H1 (cell line): ENCODE data around the gene NNMT. TPM values are rescaled to one million over a fixed set of nuclear protein-coding genes. Genes with fewer than 3 reads are reported as not detected.

Experiments used
- CTCF ChIA-PET: fragments of 300-600 bp; sonication (Branson Sonifier 250); formaldehyde crosslinking; loops from one replicate; lab custom pipeline; 2021; ENCODE audit not compliant: partially characterized antibody; lab: Charles Lee
- POLR2A ChIA-PET: fragments of 300-600 bp; sonication (Branson Sonifier 250); formaldehyde crosslinking; loops from one replicate; lab custom pipeline; 2021; ENCODE audit warnings: inconsistent platforms; ENCODE audit not compliant: partially characterized antibody; lab: Charles Lee
- DNase-seq, 2 experiments: peaks; one replicate each; pipeline versions ENCODE4 v3.0.0 to v3.0.0-alpha.2; 2010 to 2022; ENCODE audit warnings: low spot score in 2 of 2, low read depth in 1 of 2, mixed read lengths in 1 of 2
- FAIRE-seq: peaks from 2 replicates; lab custom pipeline; 2011; peaks lifted over from hg19 to GRCh38; lab: Jason Lieb, UNC
- H2AFZ ChIP-seq: 2 replicates; pipeline ENCODE4 v1.8.1; 2012; ENCODE audit warnings: low read length, inconsistent platforms
- H2AK5ac ChIP-seq: 2 replicates; pipeline ENCODE4 v1.6.1; 2013; ENCODE audit warnings: low read depth, low read length
- H2BK120ac ChIP-seq: replicated peaks from 2 replicates; pipeline ENCODE3; 2013; ENCODE audit warnings: low read depth, low read length, inconsistent platforms
- H2BK12ac ChIP-seq: 2 replicates; pipeline ENCODE4 v1.6.1; 2013; ENCODE audit warnings: low read depth, low read length
- H2BK15ac ChIP-seq: 2 replicates; pipeline ENCODE4 v1.6.1; 2013; ENCODE audit warnings: low read length
- H2BK20ac ChIP-seq: 2 replicates; pipeline ENCODE4 v1.6.1; 2013; ENCODE audit warnings: low read length
- H2BK5ac ChIP-seq: 2 replicates; pipeline ENCODE4 v1.6.1; 2013; ENCODE audit warnings: low read depth, low read length
- H3K14ac ChIP-seq: 2 replicates; pipeline ENCODE4 v1.6.1; 2013; ENCODE audit warnings: inconsistent platforms; ENCODE audit not compliant: insufficient read length
- H3K18ac ChIP-seq: 2 replicates; pipeline ENCODE4 v1.6.1; 2013; ENCODE audit warnings: low read length; ENCODE audit errors: extremely low read depth
- H3K23ac ChIP-seq: 2 replicates; pipeline ENCODE4 v1.6.1; 2013; ENCODE audit warnings: inconsistent platforms; ENCODE audit not compliant: insufficient read length
- H3K23me2 ChIP-seq: 2 replicates; pipeline ENCODE4 v1.6.1; 2013; ENCODE audit warnings: low read depth, low read length
- H3K27ac ChIP-seq: 2 replicates; pipeline ENCODE4 v1.6.1; 2011; ENCODE audit warnings: low read depth, low read length, inconsistent platforms
- H3K27me3 ChIP-seq, 4 experiments: replicated peaks in 1 of 4; 1 replicate in 1 of 4; 2 replicates in 3 of 4; pipeline versions ENCODE4 v1.6.1 to v1.8.1; 2011 to 2013; ENCODE audit warnings: low read length in 3 of 4, mild to moderate bottlenecking in 3 of 4, inconsistent platforms in 2 of 4, mixed read lengths in 2 of 4, moderate library complexity in 1 of 4; ENCODE audit not compliant: control insufficient read depth in 3 of 4, insufficient read depth in 3 of 4; ENCODE audit errors: extremely low read depth in 1 of 4
- H3K36me3 ChIP-seq, 4 experiments: 2 replicates each; pipeline versions ENCODE4 v1.6.1 to v1.8.1; 2011 to 2013; ENCODE audit warnings: mild to moderate bottlenecking in 4 of 4, low read length in 3 of 4, moderate library complexity in 2 of 4, control low read depth in 1 of 4, inconsistent platforms in 1 of 4; ENCODE audit not compliant: insufficient read depth in 4 of 4, control insufficient read depth in 2 of 4
- H3K4ac ChIP-seq: replicated peaks from 2 replicates; pipeline ENCODE3; 2013; ENCODE audit warnings: low read length, low read depth, mixed read lengths, inconsistent platforms; ENCODE audit not compliant: insufficient read length
- H3K4me1 ChIP-seq, 4 experiments: replicated peaks in 1 of 4; 1 replicate in 1 of 4; 2 replicates in 3 of 4; pipeline versions ENCODE4 v1.6.1 to v1.8.1; 2011 to 2013; ENCODE audit warnings: low read length in 3 of 4, inconsistent platforms in 2 of 4, mixed read lengths in 1 of 4; ENCODE audit not compliant: insufficient read depth in 4 of 4, control insufficient read depth in 3 of 4
- H3K4me2 ChIP-seq, 2 experiments: 2 replicates each; pipeline versions ENCODE4 v1.6.1 to v1.8.1; 2011 to 2013; ENCODE audit warnings: low read depth in 2 of 2, low read length in 2 of 2, control low read depth in 1 of 2, inconsistent platforms in 1 of 2, mild to moderate bottlenecking in 1 of 2; ENCODE audit not compliant: insufficient read depth in 1 of 2
- H3K4me3 ChIP-seq, 4 experiments: fragments of 200-600, 300-600 bp in 1 of 4; sonication (generic), shearing (Covaris generic), sonication (Bioruptor Twin) in 1 of 4; 2 replicates each; pipeline versions ENCODE4 v1.5.1 to v1.8.1; 2011 to 2016; ENCODE audit warnings: low read length in 4 of 4, low read depth in 3 of 4, control low read depth in 2 of 4, inconsistent platforms in 2 of 4, mild to moderate bottlenecking in 2 of 4, mixed read lengths in 1 of 4, moderate library complexity in 1 of 4; ENCODE audit not compliant: insufficient read depth in 2 of 4; ENCODE audit errors: extremely low read depth in 1 of 4
- H3K56ac ChIP-seq: replicated peaks from 2 replicates; pipeline ENCODE3; 2013; ENCODE audit warnings: low read depth, mild to moderate bottlenecking, mixed read lengths, low read length, inconsistent platforms; ENCODE audit not compliant: insufficient read length
- H3K79me1 ChIP-seq: 2 replicates; pipeline ENCODE4 v1.6.1; 2013; ENCODE audit warnings: low read depth, low read length, control low read depth
- H3K79me2 ChIP-seq, 2 experiments: 2 replicates each; pipeline versions ENCODE4 v1.6.1 to v1.8.1; 2012 to 2013; ENCODE audit warnings: low read length in 2 of 2, mild to moderate bottlenecking in 2 of 2, inconsistent platforms in 1 of 2; ENCODE audit not compliant: insufficient read depth in 2 of 2, control insufficient read depth in 1 of 2
- H3K9ac ChIP-seq, 4 experiments: replicated peaks in 1 of 4; 1 replicate in 1 of 4; 2 replicates in 3 of 4; pipeline versions ENCODE4 v1.6.1 to v1.8.1; 2011 to 2013; ENCODE audit warnings: low read depth in 3 of 4, low read length in 3 of 4, control low read depth in 2 of 4, mild to moderate bottlenecking in 2 of 4, moderate library complexity in 2 of 4, inconsistent platforms in 1 of 4; ENCODE audit errors: extremely low read depth in 1 of 4
- H3K9me3 ChIP-seq, 2 experiments: 2 replicates each; pipeline versions ENCODE4 v1.6.1 to v1.8.1; 2012 to 2013; ENCODE audit warnings: mild to moderate bottlenecking in 2 of 2, moderate library complexity in 2 of 2, control low read depth in 1 of 2, inconsistent platforms in 1 of 2, low read depth in 1 of 2, low read length in 1 of 2, mixed read lengths in 1 of 2; ENCODE audit not compliant: insufficient read depth in 2 of 2
- H4K20me1 ChIP-seq, 2 experiments: replicated peaks in 1 of 2; 2 replicates each; pipeline versions ENCODE3 to v1.8.1; 2011 to 2013; ENCODE audit warnings: inconsistent platforms in 2 of 2, low read length in 2 of 2, mild to moderate bottlenecking in 1 of 2; ENCODE audit not compliant: insufficient read depth in 2 of 2, control insufficient read depth in 1 of 2
- H4K5ac ChIP-seq: 2 replicates; pipeline ENCODE4 v1.6.1; 2013; ENCODE audit warnings: low read length, low read depth, mixed read lengths, inconsistent platforms; ENCODE audit not compliant: insufficient read length
- H4K8ac ChIP-seq: 2 replicates; pipeline ENCODE4 v1.8.0; 2013; ENCODE audit warnings: mild to moderate bottlenecking, moderate library complexity, low read length, inconsistent platforms; ENCODE audit not compliant: insufficient read depth; ENCODE audit errors: extremely low read depth
- H4K91ac ChIP-seq: replicated peaks from 2 replicates; pipeline ENCODE3; 2013; ENCODE audit warnings: low read length, mixed read lengths, inconsistent platforms; ENCODE audit not compliant: insufficient read length
- CREB1 ChIP-seq: IDR thresholded peaks from 2 replicates; pipeline ENCODE4 v1.6.1; 2012; ENCODE audit warnings: inconsistent platforms
- SIX5 ChIP-seq: IDR thresholded peaks from 2 replicates; pipeline ENCODE4 v1.6.1; 2011; ENCODE audit warnings: mild to moderate bottlenecking, low read depth, low read length
- TEAD4 ChIP-seq: IDR thresholded peaks from 2 replicates; pipeline ENCODE4 v1.6.1; 2012; ENCODE audit warnings: low read depth, low read length, inconsistent platforms, mixed read lengths
- whole genome bisulfite sequencing, 2 experiments: shearing (Covaris generic) in 1 of 2; methylation state at CpG; one replicate each; pipeline versions ENCODE4 v1.1.6 to v1.1.7; 2013 to 2015; ENCODE audit warnings: low lambda C conversion rate in 2 of 2, mixed read lengths in 2 of 2, inconsistent platforms in 1 of 2, low coverage in 1 of 2, missing lambda C conversion rate in 1 of 2; ENCODE audit not compliant: insufficient replicate concordance in 2 of 2, insufficient coverage in 1 of 2, insufficient read length in 1 of 2; ENCODE audit errors: extremely low coverage in 1 of 2, missing lambda C conversion rate in 1 of 2; 5-methylcytosine and 5-hydroxymethylcytosine counted together
- polyA plus RNA-seq, 7 experiments: library from polyadenylated mRNA; depleted of rRNA in 3 of 7; stranded (reverse) in 5 of 7; unstranded in 2 of 7; fragments of >200 nt in 5 of 7; fragments of 200-250 nt in 2 of 7; gene quantifications; 1 replicate in 5 of 7; 2 replicates in 1 of 7; 4 replicates in 1 of 7; pipeline versions ENCODE4 v1.2.1 to v1.2.3, GENCODE V29; 2011 to 2013; ENCODE audit warnings: missing spikeins in 2 of 7, mixed read lengths in 2 of 7
- total RNA-seq: library from RNA; stranded (reverse); fragmentation: NEBNext Ultra II Directional; extraction: Animal tissue kit (Norgen Biotek cat#: 25700); gene quantifications from 2 replicates; pipeline ENCODE4 v1.2.1, GENCODE V29; 2021
- TF ChIP-seq, protein P1 (sequence below): IDR thresholded peaks from 2 replicates; pipeline ENCODE4 v1.6.1; 2011; ENCODE audit warnings: low read depth, mild to moderate bottlenecking, low read length; ENCODE audit not compliant: insufficient read depth

NNMT gene
- total and polyA plus RNA-seq, 2 of the 8 experiments (the other 6 are each of a cell fraction or from before 2014, with no cell fraction given), result not detected

DNA sequence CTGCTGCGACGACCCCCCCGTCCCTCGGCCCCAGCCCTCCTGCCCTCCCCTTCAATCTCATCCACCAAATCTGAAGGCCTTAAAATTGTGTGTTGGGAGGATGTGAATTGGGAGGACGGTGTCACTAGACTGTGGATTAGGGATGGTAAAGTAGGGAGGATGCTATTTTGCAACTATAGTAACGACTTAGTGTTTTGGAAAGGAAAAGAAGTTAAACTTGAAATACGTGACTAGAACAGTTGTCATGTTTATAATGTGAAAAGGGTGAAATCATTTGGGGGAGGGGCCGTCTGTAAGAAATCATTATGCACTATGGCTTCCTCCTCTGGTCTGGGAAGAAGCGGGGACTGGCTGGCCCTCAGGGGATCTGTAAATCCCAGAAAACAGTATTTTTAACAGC lies 43.4 kb upstream of the NNMT start:
- Histone ChIP-seq H3K4me3 (no peak overlapping the region), H3K27me3 (no peaks in the 10 kb centered on the region), H4K5ac (no peak overlapping the region), H3K79me1 (no peaks in the 10 kb centered on the region), H3K56ac (no peak overlapping the region), H2BK15ac (no peak overlapping the region), H2BK12ac (no peak overlapping the region), H2BK120ac (no peak overlapping the region), H4K20me1 (no peaks in the 10 kb centered on the region), H3K23me2 (no peaks in the 10 kb centered on the region; the same call in 1 of the 2 replicates), H3K23ac (no peak overlapping the region), H2AK5ac (no peak overlapping the region), H3K9ac (no peak overlapping the region)
- 77% methylated on average over 5 of the region's 9 CpGs; no CpG with 5 or more reads in 1 of the 2 experiments for WGBS, 2 experiments
- DNase-seq, result no peak
- CTCF ChIA-PET, result interaction anchor here (0.6 to 20.1 kb wide), 11 partner anchors 8 to 356 kb away, joined by 3 to 256 read pairs (median 5); no protein-coding TSS in a partner anchor
- TF ChIP-seq CREB1, result no peak
- no peak for TF ChIP-seq SIX5
- TF ChIP-seq TEAD4, result no peak
- TF ChIP-seq, protein P1, sequence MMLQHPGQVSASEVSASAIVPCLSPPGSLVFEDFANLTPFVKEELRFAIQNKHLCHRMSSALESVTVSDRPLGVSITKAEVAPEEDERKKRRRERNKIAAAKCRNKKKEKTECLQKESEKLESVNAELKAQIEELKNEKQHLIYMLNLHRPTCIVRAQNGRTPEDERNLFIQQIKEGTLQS, result no peak
- TF ChIP-seq, all 59 proteins: peak for 0
- Histone ChIP-seq H3K14ac (no peak overlapping the region), H3K4me2 (no peak overlapping the region), H3K18ac (no peak overlapping the region), H3K36me3 (no peaks in the 10 kb centered on the region), H3K4ac (no peak overlapping the region), H3K9me3 (no peaks in the 10 kb centered on the region), H3K27ac (no peak overlapping the region), H4K91ac (no peak overlapping the region), H3K4me1 (peaks cover 0 to 5% (median 0%) of the 10 kb centered on the region in 4 experiments; a peak in 2 of 7 replicates), H3K79me2 (no peaks in the 10 kb centered on the region), H2BK5ac (no peak overlapping the region), H4K8ac (no peak overlapping the region), H2BK20ac (no peak overlapping the region), H2AFZ (no peak overlapping the region)
- FAIRE-seq, result no peak
- POLR2A ChIA-PET, result no interaction called here
